HCEC 1CT (cell line): ENCODE measurements around the gene PPP1R15B.

Experiments
- DNase-seq: peaks from one replicate; pipeline ENCODE4 v3.0.0-alpha.2; 2017

Gene PPP1R15B

GRCh38 chr1:204400882-204401510, 10.6 kb downstream of the PPP1R15B start:
- DNase-seq: no peak

DNA sequence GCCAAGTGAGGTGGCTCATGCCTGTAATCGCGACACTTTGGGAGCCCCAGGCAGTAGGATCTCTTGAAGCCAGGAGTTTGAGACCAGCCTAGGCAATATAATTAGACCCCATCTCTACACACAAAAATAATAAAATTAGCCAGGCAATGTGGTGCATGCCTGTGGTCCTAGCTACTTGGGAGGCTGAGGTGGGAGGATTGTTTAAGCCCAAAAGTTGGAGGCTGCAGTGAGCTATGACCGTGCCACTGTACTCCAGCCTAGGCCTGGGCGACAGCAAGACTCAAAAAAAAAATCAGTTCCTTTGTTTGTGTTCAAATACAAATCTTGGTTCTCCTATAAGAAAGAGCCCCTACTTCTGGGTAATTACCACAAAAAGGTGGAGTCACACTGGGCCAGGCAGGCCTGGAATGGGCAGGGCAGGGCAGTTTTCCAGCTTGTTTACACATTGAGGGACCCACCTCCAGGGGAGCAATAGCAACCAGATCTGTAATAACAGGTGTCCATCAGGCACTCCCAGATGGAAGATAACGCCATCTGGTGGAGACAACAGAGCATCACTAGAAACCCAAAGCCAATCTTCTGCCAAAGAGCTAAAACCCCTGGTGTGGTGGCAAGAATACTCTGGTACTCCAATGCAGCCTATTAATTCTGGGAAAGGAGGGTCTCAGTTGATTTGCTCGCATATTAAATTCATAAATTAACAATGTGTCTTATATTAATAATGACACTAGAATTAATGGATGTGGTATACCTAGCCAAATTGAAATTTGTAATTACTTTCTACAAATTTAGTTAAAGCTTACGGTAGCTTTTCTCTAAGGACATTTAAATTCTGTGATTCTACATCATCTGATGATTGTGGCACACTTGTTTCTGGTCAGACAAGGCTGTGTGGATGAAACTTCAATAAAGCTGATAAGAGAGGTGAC, 13.2 kb downstream of the PPP1R15B start:
- DNase-seq: peak; percentile 78

- no peak for DNase-seq
These were observed 15.5 kb downstream of the PPP1R15B start for GRCh38 chr1:204396015-204396583.

DNA sequence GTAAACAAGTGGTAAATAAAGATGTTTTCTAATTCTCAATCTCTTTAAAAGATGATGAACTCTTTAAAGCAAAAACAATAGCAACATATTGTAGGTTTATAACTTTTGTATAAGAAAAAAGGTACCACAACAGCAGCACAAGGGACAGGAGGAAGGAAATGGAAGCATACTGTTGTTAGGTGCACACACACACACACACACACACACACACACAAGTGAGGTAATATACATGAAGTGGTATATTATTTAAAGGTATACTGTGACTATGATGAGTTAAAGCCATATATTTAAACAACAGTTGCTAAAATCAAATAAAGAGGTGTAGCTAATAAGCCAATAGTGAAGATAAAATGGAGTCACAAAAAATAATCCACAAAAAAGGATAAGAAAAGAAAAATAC, 20.0 kb downstream of the PPP1R15B start:
- DNase-seq: no peak

DNA sequence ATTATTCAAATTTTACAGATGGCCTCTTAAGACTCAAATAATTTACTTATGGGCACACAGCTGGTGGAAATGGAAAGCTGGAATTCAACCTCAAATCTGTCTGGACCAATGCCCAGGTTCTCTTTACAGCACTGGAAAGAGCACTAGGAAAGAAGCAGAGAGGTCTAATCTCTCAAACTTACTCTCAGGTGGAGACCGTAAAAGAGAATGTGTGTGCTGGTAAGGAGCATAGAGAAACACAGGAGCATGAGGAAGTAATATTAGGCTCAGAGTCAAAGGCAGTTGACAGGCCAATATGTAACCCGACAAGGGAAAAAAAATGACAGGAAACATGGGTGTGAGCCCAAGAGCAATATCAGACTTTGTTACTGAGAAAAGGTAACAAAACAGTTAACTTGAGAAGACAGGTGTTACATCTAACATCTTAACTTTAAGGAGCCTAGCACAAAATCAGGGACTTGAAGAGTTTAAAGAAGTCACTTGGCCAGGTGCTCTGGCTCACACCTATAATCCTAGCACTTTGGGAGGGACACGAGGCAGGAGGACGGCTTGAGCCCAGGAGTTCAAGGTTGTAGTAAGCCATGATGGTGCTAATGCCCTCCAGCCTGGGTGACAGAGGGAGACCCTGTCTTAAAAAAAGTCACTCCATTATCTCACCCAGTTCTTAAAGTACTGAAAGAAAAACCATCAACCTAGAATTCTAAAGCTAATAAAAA, 20.7 kb downstream of the PPP1R15B start:
- DNase-seq: no peak

GRCh38 chr1:204385727-204386126, 25.9 kb downstream of the PPP1R15B start:
- DNase-seq: no peak

DNA sequence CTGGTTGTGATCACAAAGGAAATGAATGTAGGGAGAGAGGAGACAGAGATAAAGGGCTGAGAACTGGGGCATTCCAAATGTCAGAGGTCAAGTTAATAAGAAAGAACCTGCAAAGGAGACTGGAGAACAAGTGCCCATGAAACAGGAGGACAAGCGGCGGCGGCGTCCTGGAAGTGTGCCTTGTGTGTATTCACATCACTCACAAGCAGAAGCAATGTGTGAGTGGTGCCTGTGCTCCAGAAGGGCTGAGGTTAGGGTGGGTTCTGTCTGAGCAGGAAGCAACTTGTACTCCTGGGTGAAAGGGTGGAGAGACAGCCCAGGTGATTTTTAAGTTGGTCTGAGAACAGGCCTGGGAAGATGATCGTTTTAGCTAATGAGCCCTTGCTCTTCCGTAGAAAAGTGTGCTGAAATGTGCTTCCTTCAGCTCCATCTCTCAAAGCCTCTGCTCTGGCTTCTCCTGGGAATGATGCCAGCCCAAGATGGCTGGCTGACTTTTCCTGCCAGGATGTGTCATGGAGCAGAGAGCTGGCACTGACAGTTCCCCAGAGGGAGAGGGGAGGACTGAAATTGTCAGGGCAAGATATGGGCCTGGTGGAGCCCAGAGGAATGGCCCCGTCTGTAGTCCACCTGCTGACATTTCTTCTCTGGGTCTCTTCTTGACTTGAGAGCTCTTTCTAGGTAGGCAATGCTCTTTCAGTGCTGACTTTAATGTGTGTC, 26.8 kb downstream of the PPP1R15B start:
- peak; percentile 22 for DNase-seq

DNA sequence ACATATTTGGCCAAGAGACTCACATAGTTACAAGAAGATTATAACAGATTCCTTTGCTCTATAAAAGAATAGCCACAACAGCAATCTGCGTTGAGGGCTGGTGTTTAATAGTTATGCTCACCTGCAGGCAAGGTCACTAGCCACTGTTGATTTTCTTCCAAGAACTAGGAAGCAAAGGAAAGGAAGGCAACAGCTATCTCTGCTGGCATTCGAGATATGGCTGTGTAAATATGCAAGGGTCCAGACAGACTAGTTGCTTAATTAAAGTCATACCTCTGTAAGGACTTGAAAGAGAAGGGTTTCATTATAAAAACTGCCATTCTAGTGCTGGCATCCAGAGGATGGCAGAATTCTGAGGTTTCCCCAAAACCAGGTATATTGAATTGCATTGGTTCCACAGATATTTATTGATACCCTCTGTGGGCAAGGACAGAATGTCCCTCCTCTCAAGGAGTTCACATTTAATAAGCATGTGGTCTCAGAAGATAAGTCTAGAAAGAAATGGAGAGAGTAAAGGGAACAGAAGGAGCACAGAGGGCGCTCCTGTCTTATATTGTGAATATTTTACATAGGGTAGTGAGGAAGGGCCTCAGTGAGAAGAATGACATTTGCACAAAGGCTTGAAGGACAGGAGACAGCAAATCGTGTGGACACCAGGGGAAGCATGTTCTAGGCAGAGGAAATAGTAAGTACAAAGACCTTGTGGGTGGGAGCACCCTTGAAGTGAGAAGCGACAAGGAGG, 28.3 kb downstream of the PPP1R15B start:
- no peak for DNase-seq

DNA sequence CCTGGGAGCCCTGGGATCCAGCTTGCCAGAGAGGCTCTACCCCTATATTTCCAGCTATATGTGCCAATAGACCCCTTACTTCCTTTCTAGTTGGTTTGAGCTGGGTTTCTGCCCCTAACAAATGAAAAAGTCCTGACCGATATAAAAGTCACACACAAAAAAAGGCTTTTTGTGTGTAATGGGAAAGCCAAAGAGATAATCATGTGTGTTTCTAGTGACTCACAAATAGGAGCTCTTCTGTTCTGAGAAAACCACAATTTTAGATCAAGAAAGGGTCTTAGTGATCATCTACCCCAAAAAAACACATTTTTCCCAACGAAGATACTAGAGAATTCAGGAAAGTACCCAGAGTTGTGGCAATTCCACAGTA, 28.9 kb downstream of the PPP1R15B start:
- DNase-seq: no peak

- DNase-seq: no peak
These were observed 31.3 kb downstream of the PPP1R15B start for GRCh38 chr1:204380293-204380831.

DNA sequence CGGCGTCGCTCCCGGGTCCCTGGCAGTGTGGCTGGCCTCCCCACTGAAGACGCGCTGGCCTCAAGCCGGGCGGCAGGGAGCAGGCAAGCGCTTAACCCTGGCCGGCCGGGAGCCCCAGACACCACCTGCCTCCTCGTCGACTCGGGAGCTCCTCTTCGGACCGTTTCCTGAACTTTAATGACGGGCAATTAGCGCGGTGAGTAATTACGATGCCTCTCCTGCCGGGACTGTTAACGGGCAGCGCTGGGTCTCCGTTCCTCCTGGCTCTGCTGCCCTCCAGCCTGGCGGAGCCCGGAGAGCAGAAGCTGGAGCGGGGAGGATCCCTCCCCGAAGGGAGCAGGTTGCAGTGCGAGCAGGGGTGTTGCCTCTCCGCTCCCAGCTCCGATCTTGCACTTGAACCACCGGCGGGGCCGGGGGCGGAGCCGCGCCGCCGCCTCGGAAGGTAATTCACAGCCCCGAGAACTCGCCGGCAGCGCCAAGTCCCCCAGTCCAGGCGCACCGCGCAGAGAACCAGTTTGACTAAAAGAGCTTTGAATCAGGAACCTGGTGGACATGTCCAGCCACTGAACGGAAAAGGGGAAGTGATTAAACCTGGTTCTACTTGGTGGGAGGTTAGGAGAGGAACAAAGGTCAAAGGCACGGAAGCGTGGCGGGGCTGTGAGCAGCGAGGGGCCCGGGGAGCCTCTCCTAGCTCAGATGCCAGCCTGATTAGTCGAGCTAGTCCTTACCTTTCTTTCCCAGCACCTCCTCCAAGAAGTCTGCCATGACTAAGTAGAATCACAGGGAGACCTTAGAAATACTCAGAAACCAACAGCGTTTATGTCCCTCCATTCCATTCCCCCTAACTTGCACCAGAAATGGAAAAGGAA, 33.6 kb downstream of the PPP1R15B start:
- DNase-seq: no peak

DNA sequence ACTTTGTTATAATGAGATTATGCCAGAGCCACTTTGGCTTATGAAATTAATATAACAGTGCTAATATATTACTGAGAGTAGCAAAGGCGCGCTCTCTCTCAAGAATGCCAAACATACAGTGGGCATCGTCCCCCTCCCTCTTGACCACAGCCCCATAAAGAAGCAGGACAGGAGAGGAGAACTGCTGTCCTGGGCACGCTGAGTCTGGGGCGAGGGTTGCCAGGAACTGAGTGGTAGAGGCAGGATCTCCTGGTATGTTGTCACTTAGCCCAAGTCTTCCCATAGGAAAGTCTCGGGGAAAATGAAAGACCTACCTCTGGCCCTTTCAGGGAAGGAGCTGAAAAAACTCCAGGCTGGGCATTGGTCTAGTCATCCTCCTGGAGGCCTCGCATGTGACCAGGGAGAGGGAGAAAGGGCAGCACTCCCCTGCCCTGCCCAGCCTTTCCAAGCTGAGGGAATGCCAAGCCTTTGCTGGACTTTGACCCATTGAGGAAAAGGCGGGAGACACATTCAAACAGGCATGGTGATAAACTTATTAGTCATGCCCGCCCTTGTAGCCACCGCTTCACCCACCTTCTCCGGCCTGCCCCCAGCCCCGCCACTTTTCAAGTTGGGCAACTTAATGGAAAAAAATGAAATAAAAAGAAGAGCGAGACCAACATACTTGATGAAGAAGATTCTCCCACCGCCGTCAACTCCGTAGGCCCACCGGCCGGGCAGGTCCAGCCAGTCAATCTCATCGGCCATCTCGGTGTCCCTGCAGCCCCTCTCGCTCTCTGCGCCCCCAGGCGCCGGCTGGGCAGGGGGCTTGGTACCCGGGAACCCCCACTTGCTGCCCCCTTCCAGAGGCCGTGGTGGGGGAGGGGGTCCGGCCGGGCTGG, 34.5 kb downstream of the PPP1R15B start:
- no peak for DNase-seq

GRCh38 chr1:204376465-204376864, 35.2 kb downstream of the PPP1R15B start:
- DNase-seq: no peak

DNA sequence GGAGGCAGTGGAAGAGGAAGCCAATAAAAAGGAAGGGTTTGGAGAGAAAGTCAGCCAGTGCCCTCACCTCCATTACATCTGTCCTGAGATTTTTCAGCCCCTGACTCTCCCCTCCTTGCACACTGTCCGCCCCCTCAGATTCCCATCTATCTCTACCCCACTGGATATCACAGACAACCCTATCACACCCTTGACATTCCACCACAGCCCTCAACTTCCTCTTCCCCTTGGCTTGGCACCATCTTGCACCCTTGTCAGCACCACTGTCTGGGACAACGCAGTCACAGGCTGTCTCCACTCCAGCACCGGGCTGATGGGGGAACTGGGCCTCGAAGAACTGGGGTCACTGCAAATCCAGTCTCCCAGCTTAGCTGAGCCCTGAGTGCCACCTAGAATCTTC, 37.7 kb downstream of the PPP1R15B start:
- DNase-seq: no peak

DNA sequence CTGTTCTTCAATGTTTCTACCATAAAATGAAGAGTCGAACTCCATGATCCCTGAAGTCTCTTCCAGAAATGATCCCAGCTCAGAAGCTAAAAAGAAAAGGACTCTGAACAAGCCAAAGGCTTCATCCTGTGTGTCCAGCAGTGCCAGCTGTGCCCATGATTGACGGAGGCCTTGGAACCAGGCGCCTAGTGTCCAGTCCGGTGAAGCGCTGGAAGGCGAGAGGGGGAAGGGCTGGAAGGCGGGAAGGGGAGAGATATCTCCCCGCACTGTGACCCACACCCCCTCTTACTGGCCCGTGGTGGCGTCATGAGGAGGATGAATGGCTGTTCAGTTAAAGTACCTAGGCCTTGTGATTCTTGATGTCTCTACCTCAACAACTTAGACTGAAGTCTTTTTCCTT, 41.4 kb downstream of the PPP1R15B start:
- no peak for DNase-seq

GRCh38 chr1:204368996-204369726, 42.5 kb downstream of the PPP1R15B start:
- no peak for DNase-seq

DNA sequence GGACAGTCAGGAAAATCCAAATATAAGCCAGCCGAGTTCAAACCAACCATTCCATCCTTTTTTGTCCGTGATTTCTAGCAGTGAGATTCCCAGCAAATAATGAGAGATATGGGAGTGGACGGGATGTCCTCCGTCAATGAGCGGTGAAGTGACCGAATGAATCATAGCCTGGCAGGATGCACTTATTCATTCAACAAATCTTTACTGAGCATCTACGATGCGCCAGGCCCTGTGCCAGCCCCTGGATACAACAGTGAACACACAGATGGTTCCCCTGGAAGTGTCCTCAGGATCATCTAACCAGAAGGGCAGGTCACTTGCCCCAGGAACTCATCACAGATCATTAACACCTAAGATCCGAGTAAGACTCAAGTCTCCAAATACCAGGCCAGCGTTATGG, 43.7 kb downstream of the PPP1R15B start:
- no peak for DNase-seq

- DNase-seq: no peak
These were observed 44.3 kb downstream of the PPP1R15B start for GRCh38 chr1:204367193-204367858.
